Breast epithelium (tissue), 3 donors: Measurements from ENCODE around the gene RNF39.

Experiments
- POLR2A ChIP-seq: fragments of 450-650 bp; IDR thresholded peaks from one replicate; pipeline ENCODE4 v1.6.1; 2016; ENCODE audit warnings: antibody characterized with exemption, mild to moderate bottlenecking, moderate library complexity
- POLR2AphosphoS5 ChIP-seq, 3 donors: sonication (generic); formaldehyde crosslinking; IDR thresholded peaks; one replicate each; pipeline ENCODE4 v1.6.1; 2017; ENCODE audit warnings: antibody characterized with exemption in 3 of 3
- TF ChIP-seq, protein P1 (sequence below), 3 donors: fragments of 450-650 bp; IDR thresholded peaks; one replicate each; pipeline ENCODE4 v1.5.1; 2016 to 2017; ENCODE audit warnings: antibody characterized with exemption in 3 of 3, mild to moderate bottlenecking in 3 of 3, moderate library complexity in 3 of 3

DNA sequence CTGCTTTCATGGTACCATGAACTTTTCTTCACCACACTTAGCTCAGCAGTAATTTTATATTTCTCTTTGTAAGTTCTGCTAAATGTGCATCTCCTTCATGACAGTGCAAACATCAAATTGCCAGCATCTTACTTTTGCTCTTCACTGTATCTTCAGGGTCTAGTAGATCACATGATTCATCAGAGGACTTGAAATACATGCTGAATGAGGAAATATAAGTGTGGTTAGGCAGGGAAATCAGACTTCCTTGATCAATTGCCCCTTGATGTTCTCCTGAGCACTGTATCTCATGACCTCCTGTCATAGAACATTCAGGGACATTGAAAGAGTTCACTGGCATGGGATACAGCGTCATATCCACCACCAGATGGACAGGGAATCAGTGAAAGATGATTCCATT is 39.8 kb downstream of the RNF39 start:
- TF ChIP-seq, protein P1, sequence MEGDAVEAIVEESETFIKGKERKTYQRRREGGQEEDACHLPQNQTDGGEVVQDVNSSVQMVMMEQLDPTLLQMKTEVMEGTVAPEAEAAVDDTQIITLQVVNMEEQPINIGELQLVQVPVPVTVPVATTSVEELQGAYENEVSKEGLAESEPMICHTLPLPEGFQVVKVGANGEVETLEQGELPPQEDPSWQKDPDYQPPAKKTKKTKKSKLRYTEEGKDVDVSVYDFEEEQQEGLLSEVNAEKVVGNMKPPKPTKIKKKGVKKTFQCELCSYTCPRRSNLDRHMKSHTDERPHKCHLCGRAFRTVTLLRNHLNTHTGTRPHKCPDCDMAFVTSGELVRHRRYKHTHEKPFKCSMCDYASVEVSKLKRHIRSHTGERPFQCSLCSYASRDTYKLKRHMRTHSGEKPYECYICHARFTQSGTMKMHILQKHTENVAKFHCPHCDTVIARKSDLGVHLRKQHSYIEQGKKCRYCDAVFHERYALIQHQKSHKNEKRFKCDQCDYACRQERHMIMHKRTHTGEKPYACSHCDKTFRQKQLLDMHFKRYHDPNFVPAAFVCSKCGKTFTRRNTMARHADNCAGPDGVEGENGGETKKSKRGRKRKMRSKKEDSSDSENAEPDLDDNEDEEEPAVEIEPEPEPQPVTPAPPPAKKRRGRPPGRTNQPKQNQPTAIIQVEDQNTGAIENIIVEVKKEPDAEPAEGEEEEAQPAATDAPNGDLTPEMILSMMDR (IDR thresholded peaks at IDR 0.05) = no peak
- no peak for TF ChIP-seq POLR2AphosphoS5 (IDR thresholded peaks at IDR 0.05)
- no peak for TF ChIP-seq POLR2A
